Activated CD8-positive, alpha-beta T cell treated with anti-CD3 and anti-CD28 coated beads for 36 hours (primary cell): ENCODE measurements around the gene FGD4. TPM values are rescaled to one million over a fixed set of nuclear protein-coding genes. Genes with fewer than 3 reads are reported as not detected.

Source experiments
- ATAC-seq: fragments of 200-7000 bp; cut with Tn5 transposase; one replicate; pipeline ENCODE4 v1.10.0; 2021; ENCODE audit warnings: mild to moderate bottlenecking, moderate library complexity
- CTCF ChIA-PET: fragments of 350-600 bp; sonication (Branson Sonifier 250); formaldehyde crosslinking; loops from one replicate; lab custom pipeline; 2021; ENCODE audit warnings: antibody characterized with exemption; lab: Charles Lee
- POLR2A ChIA-PET: fragments of 350-600 bp; sonication (Branson Sonifier 250); formaldehyde crosslinking; loops from one replicate; lab custom pipeline; 2021; ENCODE audit warnings: antibody characterized with exemption; lab: Charles Lee
- DNase-seq: peaks from one replicate; pipeline ENCODE4 v3.0.0-alpha.2; 2020
- H3K27ac Mint-ChIP-seq: one replicate; pipeline ENCODE4 v1.8.0; 2021; ENCODE audit warnings: mild to moderate bottlenecking, mixed read lengths
- H3K27me3 Mint-ChIP-seq: one replicate; pipeline ENCODE4 v1.8.0; 2021; ENCODE audit warnings: mixed read lengths
- H3K36me3 Mint-ChIP-seq: one replicate; pipeline ENCODE4 v1.8.0; 2021; ENCODE audit warnings: low read depth, mixed read lengths
- H3K4me1 Mint-ChIP-seq: one replicate; pipeline ENCODE4 v1.8.0; 2021; ENCODE audit warnings: low read depth, mixed read lengths
- H3K4me3 Mint-ChIP-seq: one replicate; pipeline ENCODE4 v1.8.0; 2021; ENCODE audit warnings: mild to moderate bottlenecking, moderate library complexity, mixed read lengths
- H3K9me3 Mint-ChIP-seq: one replicate; pipeline ENCODE4 v1.8.0; 2021; ENCODE audit warnings: mixed read lengths
- CTCF ChIP-seq: fragments of 200-600 bp; IDR thresholded peaks from one replicate; pipeline ENCODE4 v1.8.0; 2022; ENCODE audit warnings: antibody characterized with exemption, mild to moderate bottlenecking
- intact Hi-C: fragments of 100-400 bp; cut with micrococcal nuclease; formaldehyde crosslinking; loops from one replicate; pipeline ENCODE4 v1.10.0; 2022
- total RNA-seq, 2 experiments: library from RNA; stranded (reverse); gene quantifications; one replicate each; pipeline ENCODE4 v1.2.3, GENCODE V29; 2021

FGD4 gene
- total RNA-seq, 2 experiments from 2014 or later, result 0.05 to 0.25 TPM

GRCh38 chr12:32606443-32606842, 207.1 kb downstream of the FGD4 start:
- H3K27ac Mint-ChIP-seq, result no peak overlapping the region
- POLR2A ChIA-PET, result no interaction called here
- CTCF ChIA-PET, result interaction anchor here (1.6 kb wide), 1 partner anchor 41 kb away, joined by 3 read pairs; no protein-coding TSS in a partner anchor

GRCh38 chr12:32609966-32610365, 210.6 kb downstream of the FGD4 start:
- DNase-seq, result no peak
- intact Hi-C loops, result no loop called here
- H3K9me3 Mint-ChIP-seq, result no peaks in the 10 kb centered on the region
- H3K27me3 Mint-ChIP-seq, result peaks cover 6% of the 10 kb centered on the region
- ATAC-seq, result no peak
- ChIA-PET CTCF (no interaction called here), POLR2A (no interaction called here)
- no peak overlapping the region for H3K4me3 Mint-ChIP-seq
- H3K36me3 Mint-ChIP-seq, result no peaks in the 10 kb centered on the region
- no peak for TF ChIP-seq CTCF
- no peaks in the 10 kb centered on the region for H3K4me1 Mint-ChIP-seq
- H3K27ac Mint-ChIP-seq, result no peak overlapping the region

More at GRCh38 chr12:32606443-32606842, 207.1 kb downstream of the FGD4 start:
- peaks cover 6% of the 10 kb centered on the region for H3K27me3 Mint-ChIP-seq
- H3K36me3 Mint-ChIP-seq, result no peaks in the 10 kb centered on the region
- no peaks in the 10 kb centered on the region for H3K9me3 Mint-ChIP-seq
- DNase-seq (no peak), ATAC-seq (no peak)
- intact Hi-C loops, result no loop called here
- TF ChIP-seq CTCF, result no peak
- no peak overlapping the region for H3K4me3 Mint-ChIP-seq
- peaks cover 8% of the 10 kb centered on the region for H3K4me1 Mint-ChIP-seq

GRCh38 chr12:32611986-32612385, 212.6 kb downstream of the FGD4 start:
- Mint-ChIP-seq H3K27me3 (peaks cover 3% of the 10 kb centered on the region), H3K9me3 (no peaks in the 10 kb centered on the region), H3K27ac (no peak overlapping the region), H3K4me1 (no peaks in the 10 kb centered on the region), H3K4me3 (no peak overlapping the region), H3K36me3 (no peaks in the 10 kb centered on the region)
- CTCF ChIA-PET, result no interaction called here
- no peak for DNase-seq
- POLR2A ChIA-PET, result no interaction called here
- intact Hi-C loops, result no loop called here
- no peak for TF ChIP-seq CTCF
- no peak for ATAC-seq

DNA sequence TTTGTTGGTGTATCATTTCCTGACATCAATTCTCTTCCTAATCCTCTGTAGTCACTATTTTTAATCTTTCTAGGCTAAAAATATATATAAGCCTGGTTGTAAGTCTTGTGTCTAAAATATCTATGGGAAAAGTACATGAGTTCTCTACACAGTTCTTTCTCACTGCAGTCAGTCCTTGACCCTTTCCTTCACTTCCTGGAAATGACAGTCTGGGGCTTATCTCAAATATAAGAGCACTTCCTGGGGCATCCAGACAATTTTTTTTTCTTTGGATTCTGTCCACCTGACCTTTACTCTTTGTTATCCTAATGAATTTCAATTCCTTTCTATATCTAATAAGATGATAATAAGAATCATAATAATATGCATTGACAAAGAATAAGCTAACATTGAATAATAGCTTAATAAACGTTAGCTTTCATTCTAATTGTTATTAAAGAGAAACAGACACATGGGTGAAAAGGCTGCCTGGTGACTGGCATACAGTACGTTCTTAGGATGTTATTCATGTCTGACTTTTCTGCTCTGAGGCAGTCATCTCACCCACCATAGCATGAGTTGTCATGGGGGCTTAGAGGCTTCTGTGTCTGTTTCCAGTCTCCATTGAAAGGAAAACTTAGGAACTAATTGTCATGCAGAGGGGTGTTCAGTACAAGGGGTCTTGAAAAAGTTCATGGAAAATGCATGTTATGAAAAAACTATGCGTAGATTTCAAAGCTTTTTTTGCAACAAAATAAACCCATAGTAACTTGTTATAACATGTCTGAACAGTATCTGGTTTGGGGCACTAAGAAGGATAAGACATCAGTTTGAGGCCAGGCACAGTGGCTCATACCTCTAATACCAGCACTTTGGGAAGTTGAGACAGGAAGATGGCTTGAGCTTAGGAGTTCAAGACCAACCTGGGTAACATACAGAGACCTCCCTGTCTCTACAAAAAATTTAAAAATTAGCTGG, 213.6 kb downstream of the FGD4 start:
- no peak for TF ChIP-seq CTCF
- Mint-ChIP-seq H3K27me3 (peaks cover 3% of the 10 kb centered on the region), H3K36me3 (no peaks in the 10 kb centered on the region), H3K27ac (no peak overlapping the region), H3K9me3 (no peaks in the 10 kb centered on the region), H3K4me1 (no peaks in the 10 kb centered on the region), H3K4me3 (no peak overlapping the region)
- intact Hi-C loops, result no loop called here
- DNase-seq, result no peak
- ChIA-PET CTCF (no interaction called here), POLR2A (no interaction called here)
- ATAC-seq, result no peak

GRCh38 chr12:32615441-32615840, 216.1 kb downstream of the FGD4 start:
- no peak overlapping the region for H3K4me3 Mint-ChIP-seq
- no peaks in the 10 kb centered on the region for H3K4me1 Mint-ChIP-seq
- H3K36me3 Mint-ChIP-seq, result no peaks in the 10 kb centered on the region
- no peaks in the 10 kb centered on the region for H3K9me3 Mint-ChIP-seq
- CTCF ChIA-PET, result no interaction called here
- H3K27ac Mint-ChIP-seq, result no peak overlapping the region
- no peak for TF ChIP-seq CTCF
- ATAC-seq (no peak), DNase-seq (no peak)
- POLR2A ChIA-PET, result interaction anchor here (0.6 kb wide), 1 partner anchor 1199 kb away, joined by 3 read pairs; no protein-coding TSS in a partner anchor
- intact Hi-C loops, result no loop called here
- H3K27me3 Mint-ChIP-seq, result no peaks in the 10 kb centered on the region
